ENCODE results near the gene GPS1. TPM values are rescaled to one million over a fixed set of nuclear protein-coding genes. Genes with fewer than 3 reads are reported as not detected.
A peak's percentile ranks its signal among the peaks of the same experiment; 100 is the strongest.

The GPS1 gene
- total and polyA plus RNA-seq, 9 of the 15 experiments (the other 6 are each of a cell fraction or from before 2014, with no cell fraction given) = 3.1 to 167 (median 69.9) TPM

GRCh38 chr17:82022981-82023446 is 28.7 kb upstream of the GPS1 start, which contains the start of gene LRRC45:
TSS of gene LRRC45 (plus strand) at chr17:82023305. CDS start at chr17:82023644, 339 bp downstream.
- ChIA-PET POLR2A (interaction anchor here (0.5 to 5.0 kb wide), 14 partner anchors 12 to 471 kb away, joined by 3 to 51 read pairs (median 3); partner anchors contain the start of genes ALYREF, ANAPC11, ASPSCR1 and DCXR), CTCF (ENCODE audit: low intra/inter-chr PET ratio) (interaction anchor here (0.5 to 6.6 kb wide), 3 partner anchors 63 to 532 kb away, joined by 4 to 103 read pairs (median 4); partner anchors contain the start of gene NOTUM)
- WGBS (ENCODE audit: insufficient coverage, low coverage, missing lambda C conversion rate) = 0% methylated on average over 16 of the region's 42 CpGs
- Histone ChIP-seq H4K20me1 (replicated peaks; ENCODE audit: control insufficient read depth, insufficient read depth, low read length) (peaks cover 17% of the 10 kb centered on the region), H3K27ac (ENCODE audit: extremely low read depth, low read depth, low read length) (peak within 1 kb of the TSS; percentile 77), H3K9me1 (ENCODE audit: control insufficient read depth, insufficient read depth, low read length) (no peaks in the 10 kb centered on the region), H3K27me3 (ENCODE audit: control insufficient read depth in 2 of 2, insufficient read depth in 2 of 2, low read length in 2 of 2) (no peaks in the 10 kb centered on the region), H3K4me3 (peak within 1 kb of the TSS; percentile 91), H3K9me3 (replicated peaks; ENCODE audit: control insufficient read depth, insufficient read depth, low read depth, low read length) (no peaks in the 10 kb centered on the region), H3K36me3 (ENCODE audit: control insufficient read depth, insufficient read depth, low read length) (peaks cover 28% of the 10 kb centered on the region; the same call in 1 of the 3 replicates), H3K9ac (ENCODE audit: insufficient read depth in 1 of 2, low read depth in 2 of 2, low read length in 2 of 2) (peak within 1 kb of the TSS; percentile 75 to 97), H3K4me2 (ENCODE audit: insufficient read depth, low read length) (peak within 1 kb of the TSS; percentile 84), H3K79me2 (ENCODE audit: control insufficient read depth, insufficient read depth, low read length) (peaks cover 36% of the 10 kb centered on the region), H3K4me1 (replicated peaks in 1 of 2; ENCODE audit: control insufficient read depth in 2 of 2, insufficient read depth in 2 of 2, low read length in 2 of 2) (peaks cover 14 to 89% of the 10 kb centered on the region in 2 experiments), H2AFZ (ENCODE audit: low read depth, low read length) (peak within 1 kb of the TSS; percentile 71)
- BruUV-seq (replicated peaks) = no TSS peak
- FAIRE-seq = peak; percentile 100
- ATAC-seq = peak; percentile 94
- intact Hi-C loops (cut with micrococcal nuclease) (loop anchor here (1.0 to 5.0 kb wide), 3 partner anchors 8 to 162 kb away; partner anchors contain the start of genes ASPSCR1, P4HB and RAC3), in situ Hi-C loops (cut with MboI) (no loop called here)
- DNase-seq (ENCODE audit: extremely low read depth in 1 of 4, low spot score in 3 of 4) = peak; percentile 96 to 99 (median 98)
- TF ChIP-seq ZNF354B (CRISPR knock-in tag; IDR thresholded peaks at IDR 0.05) (no peak), THRA (IDR thresholded peaks at IDR 0.05) (no peak), SP2 (IDR thresholded peaks at IDR 0.05; ENCODE audit: extremely low read depth, low read depth, low read length, poor library complexity, severe bottlenecking) (peak; percentile 83), C11orf30 (IDR thresholded peaks at IDR 0.05; ENCODE audit: low read depth) (no peak), E2F8 (IDR thresholded peaks at IDR 0.05; ENCODE audit: low read depth, partially characterized antibody) (peak; percentile 42), HDAC6 (IDR thresholded peaks at IDR 0.05; ENCODE audit: low read depth, low read length) (no peak), CXXC5 (CRISPR knock-in tag; IDR thresholded peaks at IDR 0.05) (peak; percentile 68; the same call in 1 of the 2 replicates), ZNF696 (CRISPR knock-in tag; conservative IDR thresholded peaks at IDR 0.05) (no peak), ELF1 (tag; IDR thresholded peaks at IDR 0.05) (peak; percentile 87), NRF1 (conservative IDR thresholded peaks at IDR 0.05 in 1 of 2, IDR thresholded peaks at IDR 0.05 in 1 of 2) (peak; percentile 91 to 92), GATA2 (CRISPR knock-in tag; IDR thresholded peaks at IDR 0.05) (no peak), BRD4 (IDR thresholded peaks at IDR 0.05) (no peak), CREB1 (IDR thresholded peaks at IDR 0.05) (no peak), CREB1 (CRISPR knock-in tag; IDR thresholded peaks at IDR 0.05) (peak; percentile 49; the same call in 1 of the 2 replicates), ZNF143 (CRISPR knock-in tag; IDR thresholded peaks at IDR 0.05) (peak; percentile 86), DIDO1 (tag; IDR thresholded peaks at IDR 0.05; ENCODE audit: low read depth) (no peak)
- TF ChIP-seq, protein P1, sequence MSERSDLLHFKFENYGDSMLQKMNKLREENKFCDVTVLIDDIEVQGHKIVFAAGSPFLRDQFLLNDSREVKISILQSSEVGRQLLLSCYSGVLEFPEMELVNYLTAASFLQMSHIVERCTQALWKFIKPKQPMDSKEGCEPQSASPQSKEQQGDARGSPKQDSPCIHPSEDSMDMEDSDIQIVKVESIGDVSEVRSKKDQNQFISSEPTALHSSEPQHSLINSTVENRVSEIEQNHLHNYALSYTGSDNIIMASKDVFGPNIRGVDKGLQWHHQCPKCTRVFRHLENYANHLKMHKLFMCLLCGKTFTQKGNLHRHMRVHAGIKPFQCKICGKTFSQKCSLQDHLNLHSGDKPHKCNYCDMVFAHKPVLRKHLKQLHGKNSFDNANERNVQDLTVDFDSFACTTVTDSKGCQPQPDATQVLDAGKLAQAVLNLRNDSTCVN (CRISPR knock-in tag; IDR thresholded peaks at IDR 0.05) = no peak

All from K562 (cell line).